Tibial nerve (tissue), 4 donors: ENCODE measurements around the gene MTMR3. TPM values are rescaled to one million over a fixed set of nuclear protein-coding genes. Genes with fewer than 3 reads are reported as not detected.
"Not testable (repeated sequence)": the region's sequence is repeated elsewhere in the genome, so short reads cannot be mapped to it uniquely, and the experiment has no call there.

ENCODE experiments used
- DNase-seq, 2 donors: peaks; one replicate each; pipeline ENCODE4 v3.0.0-alpha.2; 2019; ENCODE audit warnings: low spot score in 2 of 2
- H3K27ac ChIP-seq, 4 donors: fragments of 200-600 bp; sonication (generic) in 3 of 4; one replicate each; pipeline ENCODE4 v1.5.1; 2017 to 2019; ENCODE audit warnings: mild to moderate bottlenecking in 1 of 4
- H3K27me3 ChIP-seq, 2 donors: fragments of 200-600 bp; sonication (generic) in 1 of 2; one replicate each; pipeline versions ENCODE4 v1.5.1 to v1.6.0; 2017 to 2019
- H3K36me3 ChIP-seq, 3 donors: fragments of 200-600 bp; sonication (generic); one replicate each; pipeline ENCODE4 v1.5.1; 2018 to 2019
- H3K4me1 ChIP-seq, 4 donors: fragments of 200-600 bp; sonication (generic) in 3 of 4; one replicate each; pipeline ENCODE4 v1.5.1; 2017 to 2019
- H3K4me3 ChIP-seq, 4 donors: fragments of 200-600 bp; sonication (generic) in 3 of 4; one replicate each; pipeline ENCODE4 v1.5.1; 2017 to 2019; ENCODE audit warnings: mild to moderate bottlenecking in 1 of 4, moderate library complexity in 1 of 4
- H3K9me3 ChIP-seq, 4 donors: fragments of 200-600 bp; sonication (generic) in 3 of 4; one replicate each; pipeline ENCODE4 v1.5.1; 2017 to 2019
- CTCF ChIP-seq, 5 experiments: fragments of 200-600 bp in 3 of 5; fragments of 450-650 bp in 2 of 5; sonication (generic) in 3 of 5; IDR thresholded peaks; one replicate each; pipeline ENCODE4 v1.5.1; 2016 to 2019; ENCODE audit warnings: antibody characterized with exemption in 5 of 5, mild to moderate bottlenecking in 3 of 5, moderate library complexity in 2 of 5
- EP300 ChIP-seq, 2 donors: sonication (generic); formaldehyde crosslinking; IDR thresholded peaks; one replicate each; pipeline ENCODE4 v1.6.1; 2017; ENCODE audit warnings: antibody characterized with exemption in 2 of 2, mild to moderate bottlenecking in 1 of 2
- POLR2A ChIP-seq, 2 donors: fragments of 450-650 bp; IDR thresholded peaks; one replicate each; pipeline ENCODE4 v1.6.1; 2017; ENCODE audit warnings: antibody characterized with exemption in 2 of 2, mild to moderate bottlenecking in 2 of 2, moderate library complexity in 2 of 2
- WGBS, 2 donors: methylation state at CpG; one replicate each; pipeline ENCODE4 v1.1.5; 2018; 5-methylcytosine and 5-hydroxymethylcytosine counted together
- total RNA-seq, 4 donors: library from RNA; depleted of rRNA; stranded (reverse); fragments of >200 nt; gene quantifications; one replicate each; pipeline ENCODE4 v1.1.0, GENCODE V29; 2016

MTMR3 gene
- total RNA-seq, 4 donors from 2014 or later = 56.1 to 91.2 (median 74.5) TPM

DNA sequence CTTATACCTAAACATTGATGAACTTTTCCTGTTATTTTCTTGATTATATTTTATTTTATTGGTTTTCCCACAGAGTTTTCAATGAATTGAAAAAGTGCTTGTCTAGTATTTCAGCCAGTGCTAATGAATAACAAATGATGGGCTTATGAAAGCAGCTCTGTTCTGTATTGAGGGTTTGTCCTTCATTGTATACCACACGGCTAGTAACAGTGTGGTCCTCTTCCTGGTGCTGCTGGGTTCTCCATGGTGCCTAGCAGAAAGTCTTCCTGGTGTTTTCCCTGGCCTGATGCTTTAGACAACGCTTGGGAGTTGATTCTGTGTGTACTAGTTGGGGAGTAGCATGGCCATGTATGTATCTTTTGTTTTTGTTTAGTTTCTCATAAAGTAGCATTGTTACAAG lies 89.1 kb downstream of the MTMR3 start:
- no peaks in the 10 kb centered on the region for H3K9me3 ChIP-seq
- no peak for TF ChIP-seq CTCF (IDR thresholded peaks at IDR 0.05)
- no peak for TF ChIP-seq POLR2A (IDR thresholded peaks at IDR 0.05)
- TF ChIP-seq EP300 (IDR thresholded peaks at IDR 0.05) = no peak
- no peaks in the 10 kb centered on the region for H3K36me3 ChIP-seq
- no peak for DNase-seq
- WGBS, 2 donors = 41 to 51% methylated on average over 2 of the region's 2 CpGs
- no peak overlapping the region for H3K27ac ChIP-seq
- H3K27me3 ChIP-seq = no peaks in the 10 kb centered on the region
- peaks cover 0 to 23% (median 3%) of the 10 kb centered on the region in 4 donors for H3K4me1 ChIP-seq
- no peak overlapping the region for H3K4me3 ChIP-seq

DNA sequence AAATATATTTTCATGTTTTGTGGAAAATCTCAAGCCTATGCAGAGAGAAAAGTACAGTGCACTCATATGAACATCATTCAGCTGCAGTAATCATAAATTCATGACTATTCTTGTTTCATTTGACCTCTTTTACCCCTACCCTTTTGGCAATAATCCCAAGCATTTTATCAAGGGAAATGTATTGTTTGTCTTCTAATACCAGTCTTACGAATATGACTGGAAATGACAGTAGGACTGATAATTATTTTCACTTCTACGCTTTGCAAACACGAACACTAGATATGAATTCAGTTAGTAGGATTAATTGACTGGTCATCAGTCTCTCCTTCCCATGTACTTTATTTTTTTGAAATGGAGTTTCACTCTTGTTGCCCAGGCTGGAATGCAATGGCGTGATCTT lies 90.3 kb downstream of the MTMR3 start:
- H3K4me1 ChIP-seq = peaks cover 0 to 23% (median 3%) of the 10 kb centered on the region in 4 donors
- no peak overlapping the region for H3K27ac ChIP-seq
- no peaks in the 10 kb centered on the region for H3K27me3 ChIP-seq
- H3K9me3 ChIP-seq = no peaks in the 10 kb centered on the region
- no peak for TF ChIP-seq CTCF (IDR thresholded peaks at IDR 0.05)
- no peak overlapping the region for H3K4me3 ChIP-seq
- 66% methylated on average over 4 of the region's 4 CpGs for WGBS, 2 donors
- no peak for DNase-seq
- H3K36me3 ChIP-seq = peaks cover 0 to 4% (median 0%) of the 10 kb centered on the region in 3 donors

DNA sequence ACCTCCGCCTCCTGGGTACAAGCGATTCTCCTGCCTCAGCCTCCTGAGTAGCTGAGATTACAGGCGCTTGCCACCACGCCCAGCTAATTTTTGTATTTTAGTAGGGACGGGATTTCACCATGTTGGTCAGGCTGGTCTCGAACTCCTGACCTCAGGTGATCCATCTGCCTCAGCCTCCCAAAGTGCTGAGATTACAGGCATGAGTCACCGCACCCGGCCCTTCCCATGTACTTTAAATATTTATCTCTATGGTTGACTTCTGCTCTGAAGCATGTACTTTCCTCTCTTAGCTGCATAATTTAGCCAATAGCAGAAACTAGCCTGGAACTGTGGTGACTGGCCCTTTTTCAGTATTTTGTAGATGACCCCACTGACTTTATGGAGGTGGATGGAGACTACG lies 90.7 kb downstream of the MTMR3 start:
- DNase-seq, H3K9me3 ChIP-seq, H3K27me3 ChIP-seq, H3K4me3 ChIP-seq, H3K36me3 ChIP-seq, H3K27ac ChIP-seq: not testable (repeated sequence)
- peaks cover 0 to 23% (median 3%) of the 10 kb centered on the region in 4 donors for H3K4me1 ChIP-seq
- 89 to 95% methylated on average over 9 of the region's 9 CpGs for WGBS, 2 donors

DNA sequence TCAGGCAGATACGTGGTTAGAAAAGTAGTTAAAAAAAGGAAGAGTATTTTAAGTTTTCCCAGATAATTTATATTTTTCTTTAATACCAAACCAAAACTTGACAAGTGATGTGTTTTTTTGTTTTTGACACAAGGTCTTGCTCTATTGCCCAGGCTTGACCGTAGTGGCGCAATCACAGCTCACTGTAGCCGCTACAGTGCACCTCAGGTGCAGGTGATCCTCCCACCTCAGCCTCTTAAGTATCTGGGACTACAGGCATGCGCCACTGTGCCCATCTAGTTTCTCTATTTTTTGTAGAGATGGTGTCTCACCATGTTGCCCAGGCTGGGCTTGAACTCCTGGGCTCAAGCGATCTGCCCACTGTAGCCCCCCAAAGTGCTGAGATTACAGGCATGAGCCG lies 92.5 kb downstream of the MTMR3 start:
- H3K36me3 ChIP-seq = peaks cover 0 to 25% (median 0%) of the 10 kb centered on the region in 3 donors
- no peaks in the 10 kb centered on the region for H3K27me3 ChIP-seq
- H3K9me3 ChIP-seq = no peaks in the 10 kb centered on the region
- TF ChIP-seq CTCF (IDR thresholded peaks at IDR 0.05) (no peak), POLR2A (IDR thresholded peaks at IDR 0.05) (no peak), EP300 (IDR thresholded peaks at IDR 0.05) (no peak)
- no peak overlapping the region for H3K4me3 ChIP-seq
- no peak overlapping the region for H3K27ac ChIP-seq
- 93 to 95% methylated on average over 7 of the region's 7 CpGs for WGBS, 2 donors
- no peak for DNase-seq
- peaks cover 0 to 37% (median 3%) of the 10 kb centered on the region in 4 donors for H3K4me1 ChIP-seq

- TF ChIP-seq EP300 (IDR thresholded peaks at IDR 0.05) = no peak
- no peak for TF ChIP-seq CTCF (IDR thresholded peaks at IDR 0.05)
- no peak for TF ChIP-seq POLR2A (IDR thresholded peaks at IDR 0.05)
- 89 to 95% methylated on average over 3 of the region's 3 CpGs for WGBS, 2 donors
- peaks cover 0 to 31% (median 0%) of the 10 kb centered on the region in 3 donors for H3K36me3 ChIP-seq
Measured at GRCh38 chr22:29977107-29977506, 94.1 kb downstream of the MTMR3 start.

GRCh38 chr22:29979777-29980321 lies 96.9 kb downstream of the MTMR3 start:
- H3K27ac ChIP-seq = no peak overlapping the region
- no peaks in the 10 kb centered on the region for H3K9me3 ChIP-seq

More at GRCh38 chr22:29977107-29977506, 94.1 kb downstream of the MTMR3 start:
- no peak overlapping the region for H3K4me3 ChIP-seq
- H3K27ac ChIP-seq = no peak overlapping the region
- no peaks in the 10 kb centered on the region for H3K27me3 ChIP-seq
- DNase-seq = no peak
- H3K4me1 ChIP-seq = peaks cover 0 to 23% (median 0%) of the 10 kb centered on the region in 4 donors
- no peaks in the 10 kb centered on the region for H3K9me3 ChIP-seq

More at GRCh38 chr22:29979777-29980321, 96.9 kb downstream of the MTMR3 start:
- Histone ChIP-seq H3K4me1 (peaks cover 0 to 17% (median 0%) of the 10 kb centered on the region in 4 donors), H3K27me3 (no peaks in the 10 kb centered on the region), H3K4me3 (no peak overlapping the region), H3K36me3 (peaks cover 0 to 52% (median 0%) of the 10 kb centered on the region in 3 donors)
- WGBS, 2 donors = 17 to 37% methylated on average over 3 of the region's 3 CpGs
- TF ChIP-seq EP300 (IDR thresholded peaks at IDR 0.05) = no peak
- TF ChIP-seq CTCF (IDR thresholded peaks at IDR 0.05) = no peak
- TF ChIP-seq POLR2A (IDR thresholded peaks at IDR 0.05) = no peak
- DNase-seq = no peak
